Measurements from ENCODE around the gene C16orf87. TPM values are rescaled to one million over a fixed set of nuclear protein-coding genes. Genes with fewer than 3 reads are reported as not detected.

Gene C16orf87
- total RNA-seq, 6 donors from 2014 or later: 4.2 to 9.5 (median 6.2) TPM

DNA sequence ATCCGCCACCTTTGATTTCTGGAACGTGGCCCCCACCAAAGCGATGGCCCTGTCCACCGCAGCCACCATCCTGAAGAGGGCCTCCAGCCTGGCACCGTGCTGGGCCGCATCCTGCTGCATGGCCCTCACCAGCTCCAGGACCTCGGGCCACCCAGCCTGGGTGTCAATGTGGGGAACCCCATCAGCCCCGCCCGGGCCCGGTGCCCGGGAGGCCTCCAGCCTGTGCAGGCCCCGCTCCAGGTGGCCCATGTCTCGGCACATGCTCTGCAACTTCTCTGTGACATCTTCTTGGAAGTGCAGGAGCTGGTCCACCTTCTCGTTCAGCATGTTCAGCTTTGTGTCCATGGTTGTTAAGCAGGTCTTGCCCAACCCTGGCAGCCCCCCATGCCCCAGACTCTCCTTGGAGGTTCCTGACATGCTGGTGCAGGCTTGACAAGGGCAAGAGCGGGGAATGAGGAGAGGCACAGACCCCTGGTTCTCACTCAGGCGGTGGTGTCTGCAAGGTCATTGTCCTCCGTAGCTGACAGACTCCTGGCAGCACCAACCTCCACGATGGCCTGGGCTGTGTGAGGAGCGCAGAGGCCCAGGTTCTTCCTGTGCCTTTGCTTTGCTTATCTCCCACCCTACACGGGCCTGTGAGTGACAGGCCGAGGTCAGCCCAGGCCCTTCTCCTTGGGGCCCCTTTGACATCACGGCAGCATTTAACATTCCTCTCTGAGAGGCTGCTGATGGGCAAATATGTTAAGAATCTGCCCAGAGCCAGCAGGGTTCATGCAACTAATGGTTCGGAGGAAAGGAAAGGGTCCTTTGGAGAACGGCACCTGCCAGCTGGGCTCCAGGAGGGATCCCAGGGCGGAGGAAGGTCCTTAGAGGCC, 83.0 kb downstream of the C16orf87 start, which contains the start of gene MYLK3:
TSS of gene MYLK3 (minus strand) at position 568 of the 875 bp plus-strand sequence. CDS start at position 417, 151 bp downstream.
- TF ChIP-seq POLR2AphosphoS5 (IDR thresholded peaks at IDR 0.05): no peak
- no peak for TF ChIP-seq EP300 (IDR thresholded peaks at IDR 0.05)
- TF ChIP-seq, protein P1, sequence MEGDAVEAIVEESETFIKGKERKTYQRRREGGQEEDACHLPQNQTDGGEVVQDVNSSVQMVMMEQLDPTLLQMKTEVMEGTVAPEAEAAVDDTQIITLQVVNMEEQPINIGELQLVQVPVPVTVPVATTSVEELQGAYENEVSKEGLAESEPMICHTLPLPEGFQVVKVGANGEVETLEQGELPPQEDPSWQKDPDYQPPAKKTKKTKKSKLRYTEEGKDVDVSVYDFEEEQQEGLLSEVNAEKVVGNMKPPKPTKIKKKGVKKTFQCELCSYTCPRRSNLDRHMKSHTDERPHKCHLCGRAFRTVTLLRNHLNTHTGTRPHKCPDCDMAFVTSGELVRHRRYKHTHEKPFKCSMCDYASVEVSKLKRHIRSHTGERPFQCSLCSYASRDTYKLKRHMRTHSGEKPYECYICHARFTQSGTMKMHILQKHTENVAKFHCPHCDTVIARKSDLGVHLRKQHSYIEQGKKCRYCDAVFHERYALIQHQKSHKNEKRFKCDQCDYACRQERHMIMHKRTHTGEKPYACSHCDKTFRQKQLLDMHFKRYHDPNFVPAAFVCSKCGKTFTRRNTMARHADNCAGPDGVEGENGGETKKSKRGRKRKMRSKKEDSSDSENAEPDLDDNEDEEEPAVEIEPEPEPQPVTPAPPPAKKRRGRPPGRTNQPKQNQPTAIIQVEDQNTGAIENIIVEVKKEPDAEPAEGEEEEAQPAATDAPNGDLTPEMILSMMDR (IDR thresholded peaks at IDR 0.05): no peak
- TF ChIP-seq POLR2A (IDR thresholded peaks at IDR 0.05): no peak
- peak in 1 of 2 donors; percentile 18 for ATAC-seq (ENCODE audit: low FRiP score in 2 of 2)
- DNase-seq: peak in 1 of 2 donors; percentile 81

DNA sequence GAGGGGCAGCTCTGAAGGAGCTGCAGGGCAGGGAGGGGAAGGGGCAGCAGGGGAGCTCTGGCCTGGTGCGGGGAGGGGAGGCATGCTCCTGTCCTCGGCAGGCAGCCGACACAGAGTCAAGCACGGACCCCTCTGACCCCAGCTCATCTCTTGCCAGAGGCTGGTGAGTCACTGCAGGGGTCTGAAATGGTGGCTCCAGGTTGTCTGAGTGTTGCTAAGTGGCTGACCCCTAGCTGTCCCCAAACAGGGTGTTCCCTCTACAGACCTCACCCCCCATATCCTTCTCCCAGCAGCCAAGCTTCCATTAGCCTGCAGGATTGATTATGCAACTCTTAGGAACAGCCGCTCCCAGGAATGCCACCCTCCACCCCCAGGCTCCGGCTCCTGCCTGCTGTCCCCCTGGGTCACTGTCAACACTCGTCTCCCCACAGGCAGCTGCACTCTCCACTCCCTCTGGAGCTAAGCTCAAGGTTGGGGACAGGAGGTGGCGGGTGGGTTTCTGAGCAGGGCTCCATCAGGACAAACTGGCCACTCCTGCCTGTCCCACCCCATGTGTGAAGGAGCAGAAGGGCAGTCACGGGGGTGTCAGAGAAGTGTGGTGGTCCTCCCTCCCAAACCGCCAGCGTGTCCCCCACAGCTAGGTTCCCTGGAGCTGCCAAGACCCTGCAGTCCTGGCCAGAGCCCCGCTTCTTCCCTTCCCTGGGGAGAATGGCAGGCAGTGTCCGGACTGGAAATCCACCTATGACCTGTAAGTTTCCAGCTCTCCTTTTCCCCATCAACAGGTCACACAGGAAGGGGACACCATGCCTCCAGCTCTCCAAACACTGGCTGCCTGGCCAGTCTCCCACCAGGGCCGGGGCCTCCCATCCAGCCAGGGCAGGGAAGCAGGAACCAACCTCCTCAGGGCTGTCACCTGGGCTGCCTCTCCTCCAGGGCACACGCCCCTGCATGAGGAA, 83.9 kb downstream of the C16orf87 start:
- ATAC-seq (ENCODE audit: low FRiP score in 2 of 2): peak; percentile 12 to 15
- H3K4me3 ChIP-seq: no peak overlapping the region
- H3K36me3 ChIP-seq: no peaks in the 10 kb centered on the region
- no peaks in the 10 kb centered on the region for H3K9me3 ChIP-seq
- H3K27me3 ChIP-seq: no peaks in the 10 kb centered on the region
- no peak for TF ChIP-seq EP300 (IDR thresholded peaks at IDR 0.05)
- no peak for TF ChIP-seq POLR2AphosphoS5 (IDR thresholded peaks at IDR 0.05)
- TF ChIP-seq, protein P1 (IDR thresholded peaks at IDR 0.05): no peak
- no peak for TF ChIP-seq POLR2A (IDR thresholded peaks at IDR 0.05)
- no peak for DNase-seq
- 74 to 86% methylated on average over 9 to 14 of the region's 15 CpGs for WGBS, 2 donors
- no peak overlapping the region for H3K27ac ChIP-seq
- peaks cover 0 to 8% (median 0%) of the 10 kb centered on the region in 4 donors for H3K4me1 ChIP-seq

More for the DNA sequence above, 83.0 kb downstream of the C16orf87 start, which contains the start of gene MYLK3:
- H3K4me3 ChIP-seq: no peak within 1 kb of the TSS
- H3K4me1 ChIP-seq: peaks cover 0 to 7% (median 0%) of the 10 kb centered on the region in 4 donors
- 73 to 77% methylated on average over 9 to 24 of the region's 25 CpGs for WGBS, 2 donors
- no peak within 1 kb of the TSS for H3K27ac ChIP-seq
- no peaks in the 10 kb centered on the region for H3K36me3 ChIP-seq
- H3K9me3 ChIP-seq: no peaks in the 10 kb centered on the region
- no peaks in the 10 kb centered on the region for H3K27me3 ChIP-seq

Small RNA genes lying within 50 kb of the gene (small RNA-seq; reads per million reads assigned to genes)
- gene AC007225.2: 0 reads per million in 4 donors

Other genes with a start within 250 kb of the C16orf87 start
- gene SHCBP1, start 209.8 kb downstream of the C16orf87 start, total RNA-seq: 10 to 100 TPM in 1 of 6 donors, 1 to 10 TPM in 4, under 1 TPM in 1; 0.89 to 12.1 (median 1.6) TPM
- 10 to 100 TPM; 25.0 to 93.0 (median 63.5) TPM for gene VPS35, start 142.0 kb downstream of the C16orf87 start, total RNA-seq
- 1 to 10 TPM; 1.4 to 4.3 (median 1.9) TPM for gene ORC6, start 141.5 kb downstream of the C16orf87 start, total RNA-seq
- 1 to 10 TPM in 3 of 6 donors, under 1 TPM in 3; 0.11 to 4.2 (median 1.1) TPM for gene MYLK3, start 82.8 kb downstream of the C16orf87 start, total RNA-seq
- gene GPT2, start 53.2 kb upstream of the C16orf87 start, total RNA-seq: 10 to 100 TPM in 1 of 6 donors, 1 to 10 TPM in 5; 2.9 to 19.9 (median 6.3) TPM
- 10 to 100 TPM; 15.7 to 51.2 (median 41.0) TPM for gene DNAJA2, start 142.5 kb upstream of the C16orf87 start, total RNA-seq

All from upper lobe of left lung (tissue), 6 donors.